Effector CD4-positive, alpha-beta T cell (primary cell): Measurements from ENCODE around the gene LMLN.
"Not testable (repeated sequence)": the region's sequence is repeated elsewhere in the genome, so short reads cannot be mapped to it uniquely, and the experiment has no call there.

Experiments used
- DNase-seq: peaks from one replicate; pipeline ENCODE4 v3.0.0-alpha.2; 2020

The LMLN gene

DNA sequence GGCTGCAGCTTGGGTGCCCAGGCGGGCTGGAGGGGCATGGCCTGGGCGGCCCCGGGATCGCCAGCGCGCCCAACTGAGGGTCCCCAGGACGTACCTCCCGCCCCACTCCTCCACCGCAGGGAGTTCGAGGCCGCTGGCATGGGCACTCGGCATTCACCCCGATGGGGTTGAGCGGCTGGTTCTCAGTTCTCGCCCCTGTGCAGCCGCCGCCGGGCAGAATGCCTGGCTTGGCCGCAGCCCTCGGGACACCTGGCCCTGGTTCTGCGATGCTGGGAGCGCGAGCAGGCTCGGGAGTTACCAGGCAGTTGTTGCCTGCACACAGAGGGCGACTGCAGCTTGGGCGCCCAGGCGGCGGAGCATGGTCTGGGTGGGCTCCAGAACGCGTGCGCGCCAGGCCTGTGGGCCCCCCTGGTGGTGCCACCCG, 121.4 kb downstream of the LMLN start:
- no peak for DNase-seq

GRCh38 chr3:198082226-198082625, 122.2 kb downstream of the LMLN start:
- not testable (repeated sequence) for DNase-seq

DNA sequence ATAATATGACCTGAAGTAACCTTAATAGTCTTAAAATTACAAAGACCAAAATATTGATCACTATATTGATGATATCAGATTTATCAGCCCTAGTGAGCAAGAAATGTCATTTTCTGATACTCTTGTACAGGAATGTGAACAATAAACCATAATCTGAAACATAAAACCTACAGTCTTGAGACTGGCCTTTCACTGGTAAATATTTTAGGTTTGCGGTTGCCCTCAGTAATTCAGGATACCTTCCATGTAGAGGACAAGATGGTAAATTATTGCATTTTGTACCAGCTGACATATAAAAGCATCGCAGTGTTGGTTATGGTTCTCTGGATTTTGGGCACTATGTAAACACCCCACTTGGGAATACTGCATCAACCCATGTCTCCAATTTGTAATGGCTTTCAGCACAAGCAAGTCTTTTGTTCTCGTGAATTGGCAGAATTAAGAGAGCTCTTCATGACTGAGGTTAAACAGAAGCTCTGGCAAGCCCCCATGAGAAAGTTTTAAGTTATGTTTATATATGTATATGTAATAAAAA, 128.5 kb downstream of the LMLN start:
- DNase-seq: no peak

GRCh38 chr3:198090795-198091332, 130.8 kb downstream of the LMLN start:
- no peak for DNase-seq

GRCh38 chr3:198092276-198092675, 132.3 kb downstream of the LMLN start:
- no peak for DNase-seq

DNA sequence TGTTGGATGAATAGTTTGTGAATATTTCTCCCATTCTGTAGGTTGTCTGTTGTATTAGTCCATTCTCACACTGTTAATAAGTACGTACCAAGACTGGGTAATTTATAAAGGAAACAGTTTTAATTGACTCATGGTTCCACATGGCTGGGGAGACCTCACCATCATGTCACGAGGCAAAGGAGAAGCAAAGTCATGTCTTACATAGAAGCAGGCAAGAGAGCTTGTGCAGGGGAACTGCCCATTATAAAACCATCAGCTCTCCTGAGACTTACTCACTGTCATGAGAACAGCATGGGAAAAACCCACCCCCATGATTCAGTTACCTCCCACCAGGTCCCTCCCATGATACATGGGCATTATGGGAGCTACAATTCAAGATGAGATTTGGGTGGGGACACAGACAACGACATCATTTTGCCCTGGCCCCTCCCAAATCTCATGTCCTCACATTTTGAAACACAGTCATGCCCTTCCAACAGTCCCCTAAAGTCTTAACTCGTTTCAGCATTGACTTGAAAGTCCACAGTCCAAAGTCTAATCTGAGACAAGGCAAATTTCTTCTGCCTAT, 133.2 kb downstream of the LMLN start:
- no peak for DNase-seq
